NK-92 (cell line): ENCODE measurements around the gene SPRR1B.
"Not testable (repeated sequence)": the region's sequence is repeated elsewhere in the genome, so short reads cannot be mapped to it uniquely, and the experiment has no call there.

ENCODE experiments used
- DNase-seq: peaks from one replicate; lab custom pipeline; 2025; ENCODE audit not compliant: unreplicated experiment; lab: John Stamatoyannopoulos, UW

Gene SPRR1B

DNA sequence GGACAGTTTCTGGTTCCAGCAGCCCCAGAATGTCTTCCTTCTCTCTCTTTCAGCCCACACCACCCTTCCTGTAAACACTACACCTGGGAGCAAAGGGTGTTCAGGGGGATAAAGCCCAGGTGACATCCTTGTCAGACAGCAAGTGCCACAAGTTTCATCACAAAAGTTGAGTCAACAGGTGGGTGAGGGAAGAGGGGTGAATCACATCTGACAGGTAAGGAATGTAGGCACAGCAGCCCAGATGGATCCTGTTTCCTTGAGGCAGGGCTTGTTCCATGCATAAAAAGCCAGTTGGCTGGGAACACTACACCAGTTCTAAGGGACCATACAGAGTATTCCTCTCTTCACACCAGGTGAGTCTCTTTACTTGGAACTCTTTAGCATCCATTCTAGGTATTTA lies at the start of gene SPRR1B:
SPRR1B (plus strand) TSS at position 309 of the 400 bp plus-strand sequence. CDS start 1,143 bp downstream, outside the sequence.
- DNase-seq, result no peak

- DNase-seq, result no peak
Observed at GRCh38 chr1:152982076-152982475, 48.9 kb upstream of the SPRR1B start.

DNA sequence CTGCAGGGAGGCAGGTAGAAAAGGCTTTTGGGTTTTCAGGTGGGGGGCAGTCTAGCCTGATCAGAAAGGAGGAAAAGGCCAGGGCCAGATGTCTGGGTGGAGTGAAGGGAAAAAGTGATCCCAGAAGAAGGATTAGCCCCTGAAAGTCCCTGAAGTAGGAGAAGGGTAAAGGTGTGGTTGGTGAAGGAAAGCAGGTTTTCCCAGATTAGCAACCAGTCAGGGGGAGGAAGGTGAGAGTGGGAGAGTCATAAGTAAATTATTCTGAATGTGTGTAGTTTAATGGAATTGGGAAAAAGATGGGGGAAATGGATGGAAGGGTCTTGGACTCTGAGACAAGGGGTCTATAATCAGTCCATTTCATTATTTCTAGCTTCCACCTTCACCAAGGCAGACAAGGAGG lies 47.8 kb upstream of the SPRR1B start:
- no peak for DNase-seq

- no peak for DNase-seq
Observed at GRCh38 chr1:152983743-152984142, 47.3 kb upstream of the SPRR1B start, which contains the start of gene SPRR1A. TSS of gene SPRR1A (plus strand) at chr1:152984081. CDS start at chr1:152985231, 1,150 bp downstream.

GRCh38 chr1:152986578-152986977 lies 44.4 kb upstream of the SPRR1B start:
- DNase-seq, result no peak

DNA sequence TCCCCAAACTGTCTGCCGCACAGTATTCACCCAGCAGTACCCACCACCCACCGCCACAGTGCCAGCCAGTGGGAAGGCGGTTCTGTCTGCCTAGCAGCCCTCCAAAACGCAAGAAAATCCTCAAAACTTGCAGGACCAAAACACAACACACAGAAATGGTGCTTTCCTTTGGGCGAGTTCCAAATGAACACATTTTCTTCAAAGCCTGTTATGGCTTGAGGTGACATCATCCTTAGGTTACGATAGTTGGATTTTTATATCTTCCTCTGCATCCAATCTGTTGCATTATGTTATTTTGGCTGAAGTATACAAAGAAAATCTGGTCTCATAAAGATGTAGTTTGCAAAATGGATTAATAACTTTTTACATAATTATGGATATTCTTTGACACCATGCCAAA lies 37.8 kb upstream of the SPRR1B start:
- no peak for DNase-seq

DNA sequence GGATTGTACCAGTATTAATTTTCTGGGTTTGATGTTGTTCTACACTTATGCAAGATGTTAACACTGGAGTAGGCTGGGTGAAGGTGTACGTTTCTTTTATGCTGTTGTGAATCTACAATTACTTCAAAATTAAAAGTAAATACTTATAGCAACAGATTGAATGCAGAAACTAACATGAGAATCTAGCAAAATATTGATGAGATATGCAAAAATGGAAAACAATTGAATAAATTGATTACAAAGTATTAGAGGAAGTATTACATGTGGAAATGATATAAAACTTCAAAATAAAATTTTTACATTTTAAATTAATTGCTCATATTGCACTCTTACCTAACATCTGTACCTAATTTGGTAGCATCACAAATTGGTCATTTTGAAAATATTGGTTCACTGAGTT lies 35.2 kb upstream of the SPRR1B start:
- no peak for DNase-seq

DNA sequence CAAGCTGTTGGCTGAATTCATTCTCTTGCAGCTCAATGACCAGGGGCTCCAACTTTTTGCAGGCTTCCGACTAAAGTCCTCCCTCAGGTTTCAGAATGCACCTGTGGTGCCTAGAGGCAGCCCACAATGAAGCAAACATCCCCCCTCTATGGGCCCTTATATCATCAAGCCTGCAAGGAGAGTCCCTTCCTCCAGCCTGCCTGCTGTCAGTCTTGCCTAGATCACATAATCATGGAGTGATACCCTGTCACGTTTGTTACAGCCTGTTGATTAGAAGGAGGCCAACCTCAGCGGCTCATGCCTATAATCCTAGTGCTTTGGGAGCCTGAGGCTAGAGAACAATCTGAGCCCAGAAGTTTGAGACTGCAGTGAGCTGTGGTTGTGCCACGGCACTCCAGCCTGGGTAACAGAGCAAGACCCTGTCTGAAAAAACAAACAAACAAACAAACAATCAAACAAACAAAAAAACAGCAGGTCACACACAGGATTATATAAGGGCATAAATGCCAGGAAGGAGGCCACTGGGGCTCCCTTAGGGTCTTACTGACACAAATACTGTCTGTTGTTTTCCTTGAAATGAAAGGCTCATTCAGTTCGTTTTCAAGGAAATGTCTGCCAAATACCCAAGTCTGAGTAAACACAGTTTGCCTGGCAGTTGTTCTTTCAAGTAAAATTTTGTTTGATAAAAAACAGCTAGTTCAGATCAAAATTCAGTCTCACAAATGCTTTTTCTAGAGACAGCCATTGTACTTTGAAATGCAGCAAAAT lies 34.2 kb upstream of the SPRR1B start:
- DNase-seq, result no peak

GRCh38 chr1:152997901-152998300 lies 33.1 kb upstream of the SPRR1B start:
- no peak for DNase-seq

DNA sequence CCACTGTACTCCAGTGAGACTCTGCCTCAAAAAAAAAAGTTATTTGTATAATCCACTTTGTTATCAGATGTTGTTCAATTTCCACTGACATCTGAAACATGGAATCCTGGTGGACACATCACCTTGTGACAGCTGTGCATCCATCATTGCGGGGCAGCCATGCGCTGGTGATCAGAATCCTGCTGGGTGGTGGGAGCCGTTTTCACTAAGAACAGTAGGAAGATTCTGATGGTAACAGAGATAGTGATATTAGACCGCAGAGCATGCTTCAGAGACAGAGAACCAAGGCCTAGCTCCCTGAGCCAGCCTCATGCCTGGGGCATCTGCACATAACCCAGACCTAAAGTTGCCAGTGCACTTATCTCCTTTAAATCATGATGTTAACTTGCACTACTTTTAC lies 32.5 kb upstream of the SPRR1B start:
- no peak for DNase-seq

GRCh38 chr1:152999818-153000217 lies 31.2 kb upstream of the SPRR1B start:
- no peak for DNase-seq

GRCh38 chr1:153000294-153000693 lies 30.7 kb upstream of the SPRR1B start:
- DNase-seq, result no peak

DNA sequence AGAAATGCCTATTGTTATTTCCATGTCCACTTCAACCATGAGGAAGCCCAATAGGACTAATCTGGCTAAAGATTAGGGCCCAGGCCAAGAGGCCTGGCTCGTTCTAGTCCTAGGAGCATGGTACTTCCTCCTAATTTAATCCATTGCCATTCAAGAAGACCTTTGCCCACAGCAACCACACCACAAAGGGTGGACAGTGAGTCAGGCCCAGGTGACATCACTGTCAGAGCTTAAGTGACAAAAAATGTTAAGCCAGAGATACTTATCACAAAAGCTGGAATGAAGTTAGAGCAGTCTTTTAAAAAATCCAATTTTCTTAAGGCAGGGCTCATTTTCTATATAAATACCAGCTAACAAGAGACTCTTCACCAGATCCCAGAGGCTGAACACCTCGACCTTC lies 29.6 kb upstream of the SPRR1B start, which contains the start of gene SPRR3:
SPRR3 (plus strand) TSS at position 368 of the 400 bp plus-strand sequence. CDS start 1,272 bp downstream, outside the sequence.
- DNase-seq, result no peak

DNA sequence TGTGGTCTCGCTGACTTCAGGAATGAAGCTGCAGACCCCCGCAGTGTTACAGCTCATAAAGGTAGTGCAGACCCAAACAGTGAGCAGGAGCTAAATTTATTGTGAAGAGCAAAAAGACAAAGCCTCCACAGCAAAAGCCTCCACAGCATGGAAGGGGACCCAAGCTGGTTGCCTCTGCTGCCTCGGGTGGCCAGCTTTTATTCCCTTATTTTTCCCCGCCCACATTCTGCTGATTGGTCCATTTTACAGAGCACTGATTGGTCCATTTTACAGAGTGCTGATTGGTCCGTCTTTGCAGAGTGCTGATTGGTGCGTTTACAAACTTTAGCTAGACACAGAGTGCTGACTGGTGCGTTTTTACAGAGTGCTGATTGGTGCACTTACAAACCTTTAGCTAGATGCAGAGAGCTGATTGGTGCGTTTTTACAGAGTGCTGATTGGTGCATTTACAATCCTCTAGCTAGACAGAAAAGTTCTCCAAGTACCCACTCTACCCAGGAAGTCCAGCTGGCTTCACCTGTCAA lies 19.7 kb upstream of the SPRR1B start:
- DNase-seq, result not testable (repeated sequence)

DNA sequence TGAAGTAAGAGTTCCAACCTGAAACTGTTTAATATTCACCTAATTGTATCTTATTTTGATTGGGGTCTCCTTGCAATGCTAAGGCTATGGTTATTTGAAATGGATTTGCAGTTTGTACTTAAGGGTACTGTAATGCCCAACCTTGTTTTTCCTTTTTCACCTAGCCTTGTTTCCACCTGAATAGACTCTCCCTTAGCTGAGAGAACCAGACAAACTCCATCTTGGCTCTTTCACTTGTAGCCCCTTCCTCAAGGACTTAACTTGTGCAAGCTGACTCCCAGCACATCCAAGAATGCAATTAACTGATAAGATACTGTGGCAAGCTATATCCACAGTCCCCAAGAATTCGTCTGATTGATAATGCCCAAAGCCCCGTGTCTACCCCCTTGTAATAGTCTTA lies 9.2 kb upstream of the SPRR1B start:
- DNase-seq, result not testable (repeated sequence)

- DNase-seq, result not testable (repeated sequence)
Observed at GRCh38 chr1:153022340-153022739, 8.7 kb upstream of the SPRR1B start.

DNA sequence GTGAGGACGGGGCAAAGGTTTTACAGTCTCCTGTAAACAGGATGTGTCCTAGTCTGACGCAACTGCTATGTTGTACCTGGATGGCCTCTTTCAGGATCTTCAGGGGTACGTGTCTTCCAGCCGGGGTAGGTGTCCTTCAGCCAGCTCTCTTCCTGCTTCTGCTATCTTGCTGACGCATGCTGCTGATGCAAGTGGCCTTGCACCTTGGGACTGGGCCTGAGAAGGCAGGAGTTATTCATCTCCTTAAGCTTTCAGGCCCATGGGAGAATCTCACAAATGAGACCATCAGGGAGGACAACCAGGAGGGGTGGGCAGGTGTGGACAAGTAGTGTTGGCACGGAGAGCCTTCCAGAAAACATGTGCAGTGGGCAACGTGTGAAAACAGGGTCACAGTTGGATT lies 7.9 kb upstream of the SPRR1B start:
- no peak for DNase-seq

GRCh38 chr1:153024413-153024812 lies 6.6 kb upstream of the SPRR1B start:
- no peak for DNase-seq

DNA sequence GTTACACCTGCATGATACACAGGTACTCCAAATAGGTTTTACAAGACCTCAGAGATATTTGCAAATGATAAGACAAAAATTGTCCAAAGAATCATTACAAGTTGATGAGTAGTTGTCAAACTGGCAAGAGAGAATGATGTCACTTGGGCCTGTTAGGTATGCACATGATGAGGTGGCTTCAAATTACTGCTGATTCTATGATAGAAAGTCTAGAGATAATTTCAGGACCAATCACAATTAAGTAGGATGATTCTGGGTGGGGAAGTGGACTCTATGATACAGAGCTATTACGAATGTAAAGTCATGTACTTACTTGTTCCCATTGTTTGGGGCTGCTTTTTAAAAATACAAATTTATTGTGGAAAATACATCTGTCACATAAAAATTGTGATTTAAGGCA lies 5.2 kb upstream of the SPRR1B start:
- no peak for DNase-seq

- no peak for DNase-seq
Observed at GRCh38 chr1:153028766-153029165, 2.2 kb upstream of the SPRR1B start.

DNA sequence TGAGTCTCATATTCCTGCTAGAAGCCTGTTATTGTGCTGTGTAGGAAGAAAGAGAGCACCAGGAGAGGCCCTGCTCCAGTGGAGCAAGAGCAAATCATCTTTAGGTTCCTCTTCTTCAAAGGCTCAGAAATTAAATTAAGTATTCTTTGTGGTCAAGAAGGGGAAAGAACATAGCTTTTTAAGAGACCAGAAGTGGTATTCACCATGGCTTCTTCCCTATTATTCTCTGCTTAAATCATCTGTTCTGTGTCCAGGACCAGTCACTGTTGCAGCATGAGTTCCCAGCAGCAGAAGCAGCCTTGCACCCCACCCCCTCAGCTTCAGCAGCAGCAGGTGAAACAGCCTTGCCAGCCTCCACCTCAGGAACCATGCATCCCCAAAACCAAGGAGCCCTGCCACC lies 1.1 kb downstream of the SPRR1B start:
- no peak for DNase-seq

DNA sequence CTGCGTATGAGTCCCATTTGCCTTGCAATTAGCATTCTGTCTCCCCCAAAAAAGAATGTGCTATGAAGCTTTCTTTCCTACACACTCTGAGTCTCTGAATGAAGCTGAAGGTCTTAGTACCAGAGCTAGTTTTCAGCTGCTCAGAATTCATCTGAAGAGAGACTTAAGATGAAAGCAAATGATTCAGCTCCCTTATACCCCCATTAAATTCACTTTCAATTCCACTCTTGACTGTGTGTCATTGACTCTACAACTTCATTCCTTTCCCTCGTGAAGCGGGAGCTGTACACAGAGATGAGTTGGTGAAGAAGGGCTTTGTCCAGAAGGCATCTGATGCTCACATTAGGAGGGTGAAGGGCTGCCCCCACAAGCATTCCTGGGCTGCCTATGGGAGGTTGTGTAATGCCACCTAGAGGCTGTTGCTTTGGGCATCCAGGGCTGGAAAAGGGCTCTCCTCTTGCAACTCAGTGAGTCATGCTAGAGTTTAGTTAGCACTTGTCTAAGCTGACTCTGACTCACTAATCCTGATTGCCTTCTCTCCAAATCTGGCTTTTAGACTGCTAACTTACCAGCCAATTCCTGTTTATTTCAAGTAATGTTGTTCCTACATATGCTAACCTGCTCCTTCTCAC lies 1.8 kb downstream of the SPRR1B start:
- no peak for DNase-seq
